Hippocampal formation (tissue), 2 donors: ENCODE measurements around the gene ALPK3.

ENCODE experiments used
- DNase-seq, 2 donors: peaks; one replicate each; lab custom pipeline; 2025; lab: John Stamatoyannopoulos, UW

Gene ALPK3

DNA sequence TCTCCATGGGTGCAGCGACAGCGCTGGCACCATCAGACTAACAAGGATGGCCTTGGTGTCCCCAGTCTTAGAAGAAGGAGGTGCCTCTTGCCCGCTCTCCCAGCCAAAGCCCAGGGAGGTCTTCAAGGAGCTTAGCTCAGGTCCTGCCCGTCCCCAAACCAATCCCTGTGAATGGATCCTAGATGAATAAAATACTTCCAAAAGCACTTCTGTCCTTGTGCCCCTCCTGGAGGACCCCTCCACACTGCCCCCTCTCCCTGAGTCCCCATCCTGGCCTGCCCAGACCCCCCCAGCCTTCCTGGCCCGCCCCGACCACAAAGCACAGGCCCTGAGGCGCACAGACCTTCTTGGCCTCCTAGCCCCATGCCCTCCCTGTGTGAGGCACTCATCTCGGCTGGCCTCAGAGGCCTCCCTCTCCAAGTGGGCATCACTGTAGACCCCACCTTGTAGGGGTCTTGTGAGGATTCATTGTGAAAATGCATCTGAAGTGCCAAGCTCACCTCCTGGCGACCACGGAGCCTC lies 75.7 kb downstream of the ALPK3 start:
- DNase-seq: no peak

- no peak for DNase-seq
These were observed 76.5 kb downstream of the ALPK3 start for GRCh38 chr15:84893607-84894006.

DNA sequence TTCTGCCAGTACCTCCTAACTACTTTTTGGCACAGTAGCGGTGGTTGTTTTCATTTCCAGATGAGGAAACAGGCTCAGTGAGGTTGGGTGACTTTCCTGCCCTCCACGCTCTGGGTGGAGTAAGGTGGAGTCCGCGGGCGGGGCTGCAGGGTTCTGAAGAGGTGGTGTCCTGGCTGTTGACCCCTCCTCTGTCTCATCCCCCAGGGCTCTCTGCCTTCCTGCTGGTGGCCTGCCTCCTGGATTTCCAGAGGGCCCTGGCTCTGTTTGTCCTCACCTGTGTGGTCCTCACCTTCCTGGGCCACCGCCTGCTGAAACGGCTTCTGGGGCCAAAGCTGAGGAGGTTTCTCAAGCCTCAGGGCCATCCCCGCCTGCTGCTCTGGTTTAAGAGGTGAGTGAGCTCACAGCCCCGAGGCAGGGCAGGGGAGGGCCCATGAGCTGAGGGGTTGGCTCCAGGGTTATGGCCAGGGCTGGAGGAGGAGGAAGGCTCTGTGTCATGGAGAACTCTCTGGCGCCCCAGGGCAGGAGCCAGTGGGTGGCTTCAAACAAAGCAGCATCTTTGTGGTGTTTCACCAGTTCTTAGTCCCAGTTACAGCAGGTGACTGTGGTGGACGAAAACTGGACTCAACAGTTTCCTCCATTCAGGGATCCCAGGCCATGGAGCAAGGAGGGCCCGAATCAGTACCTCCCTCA lies 77.7 kb downstream of the ALPK3 start:
- DNase-seq: no peak

GRCh38 chr15:84898761-84899160 lies 81.6 kb downstream of the ALPK3 start:
- no peak for DNase-seq

DNA sequence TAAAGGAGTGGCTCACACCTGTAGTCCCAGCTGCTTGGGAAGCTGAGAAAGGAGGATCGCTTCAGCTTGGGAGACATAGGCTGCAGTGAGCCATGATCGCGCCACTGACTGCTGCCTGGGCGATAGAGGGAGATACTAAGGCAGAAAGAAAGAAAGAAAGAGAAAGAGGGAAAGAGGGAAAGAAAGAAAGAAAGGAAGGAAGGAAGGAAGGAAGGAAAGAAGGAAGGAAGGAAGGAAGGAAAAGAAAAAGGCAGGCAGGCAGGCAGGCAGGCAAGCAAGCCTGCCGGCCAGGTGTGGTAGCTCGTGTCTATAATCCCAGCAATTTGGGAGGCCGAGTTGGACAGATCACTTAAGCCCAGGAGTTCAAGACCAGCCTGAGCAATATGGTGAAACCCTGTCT lies 82.6 kb downstream of the ALPK3 start:
- no peak for DNase-seq

- DNase-seq: no peak
These were observed 84.4 kb downstream of the ALPK3 start for GRCh38 chr15:84901540-84901939.

- DNase-seq: no peak
These were observed 86.6 kb downstream of the ALPK3 start for GRCh38 chr15:84903751-84904150.

GRCh38 chr15:84904419-84904818 lies 87.3 kb downstream of the ALPK3 start:
- no peak for DNase-seq

GRCh38 chr15:84905016-84905916 lies 88.1 kb downstream of the ALPK3 start:
- no peak for DNase-seq

DNA sequence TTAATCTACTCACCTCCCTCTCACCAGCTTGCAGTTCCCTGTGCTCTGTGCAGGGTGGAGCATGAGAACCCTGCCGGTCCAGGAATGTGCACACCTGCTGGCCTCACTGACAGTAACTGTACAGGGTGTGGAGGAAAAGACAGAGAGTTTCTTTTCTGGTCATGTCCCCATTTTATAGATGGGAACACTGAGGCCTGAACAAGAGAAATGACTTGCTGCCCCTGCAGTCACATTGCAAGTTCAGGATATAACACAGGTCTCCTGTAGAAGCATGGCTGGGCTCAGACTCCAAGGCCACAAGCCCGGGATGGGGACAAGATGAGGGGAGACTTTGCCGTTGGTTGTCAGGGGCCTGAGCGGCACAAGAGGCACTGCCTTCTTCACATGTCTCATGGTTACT lies 90.6 kb downstream of the ALPK3 start:
- DNase-seq: no peak

- no peak for DNase-seq
These were observed 91.4 kb downstream of the ALPK3 start for GRCh38 chr15:84908564-84908963.

- no peak for DNase-seq
These were observed 91.9 kb downstream of the ALPK3 start for GRCh38 chr15:84909029-84909428.

GRCh38 chr15:84909782-84910181 lies 92.6 kb downstream of the ALPK3 start:
- no peak for DNase-seq

DNA sequence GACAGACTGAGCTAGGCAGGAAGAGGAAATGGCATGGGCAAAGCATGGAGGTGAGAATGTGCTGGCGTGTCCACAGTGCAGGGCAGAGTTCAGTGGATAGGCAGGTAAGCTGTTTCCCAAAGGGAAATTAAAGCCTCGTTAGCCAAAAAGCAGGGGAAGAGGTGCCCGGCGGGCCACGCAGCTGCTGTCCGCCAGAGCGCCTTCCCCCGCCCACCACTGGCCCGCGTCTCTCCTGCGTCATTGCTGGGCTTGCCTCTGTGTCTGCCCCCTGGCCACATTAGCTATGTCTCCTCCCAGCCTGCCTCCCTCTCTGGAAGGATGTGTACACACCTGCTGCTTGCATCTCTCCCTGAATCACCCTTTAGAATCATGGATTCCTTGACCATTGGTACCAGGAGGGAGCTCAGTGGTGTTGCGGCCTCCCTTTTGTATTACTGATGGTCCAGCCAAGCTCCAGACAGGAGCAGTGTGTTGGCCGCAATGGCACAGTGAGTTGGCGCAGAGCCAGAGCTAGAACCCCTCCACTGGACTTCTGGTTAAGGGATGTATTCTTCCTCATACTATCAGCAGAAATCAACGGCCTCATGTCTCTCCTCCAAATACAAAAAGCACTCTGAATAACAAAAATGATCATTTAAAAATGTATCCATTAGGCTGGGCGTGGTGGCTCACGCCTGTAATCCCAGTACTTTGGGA lies 93.9 kb downstream of the ALPK3 start:
- DNase-seq: no peak

GRCh38 chr15:84911879-84912660 lies 94.9 kb downstream of the ALPK3 start:
- peak; percentile 47 to 67 for DNase-seq

- DNase-seq: no peak
These were observed 96.2 kb downstream of the ALPK3 start for GRCh38 chr15:84913360-84913723.

DNA sequence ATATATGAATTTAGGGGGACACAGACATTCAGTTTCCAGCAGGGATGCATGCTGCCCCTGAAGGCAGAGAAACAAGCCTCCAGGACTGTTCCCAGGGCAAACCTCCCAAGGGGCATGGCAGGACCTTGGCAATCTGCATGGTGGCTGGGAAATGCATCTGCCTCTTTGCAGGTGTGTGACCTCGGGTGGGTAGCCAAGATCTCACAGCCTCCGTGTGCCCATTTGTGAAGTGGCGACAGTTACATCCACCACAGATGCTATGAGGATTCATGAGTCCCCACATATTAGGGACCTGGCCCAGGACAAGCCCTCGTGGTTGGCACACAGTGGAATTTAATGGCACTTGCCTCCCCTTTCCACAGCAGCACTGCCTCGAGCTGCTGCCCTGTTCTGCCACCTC lies 97.2 kb downstream of the ALPK3 start:
- no peak for DNase-seq

DNA sequence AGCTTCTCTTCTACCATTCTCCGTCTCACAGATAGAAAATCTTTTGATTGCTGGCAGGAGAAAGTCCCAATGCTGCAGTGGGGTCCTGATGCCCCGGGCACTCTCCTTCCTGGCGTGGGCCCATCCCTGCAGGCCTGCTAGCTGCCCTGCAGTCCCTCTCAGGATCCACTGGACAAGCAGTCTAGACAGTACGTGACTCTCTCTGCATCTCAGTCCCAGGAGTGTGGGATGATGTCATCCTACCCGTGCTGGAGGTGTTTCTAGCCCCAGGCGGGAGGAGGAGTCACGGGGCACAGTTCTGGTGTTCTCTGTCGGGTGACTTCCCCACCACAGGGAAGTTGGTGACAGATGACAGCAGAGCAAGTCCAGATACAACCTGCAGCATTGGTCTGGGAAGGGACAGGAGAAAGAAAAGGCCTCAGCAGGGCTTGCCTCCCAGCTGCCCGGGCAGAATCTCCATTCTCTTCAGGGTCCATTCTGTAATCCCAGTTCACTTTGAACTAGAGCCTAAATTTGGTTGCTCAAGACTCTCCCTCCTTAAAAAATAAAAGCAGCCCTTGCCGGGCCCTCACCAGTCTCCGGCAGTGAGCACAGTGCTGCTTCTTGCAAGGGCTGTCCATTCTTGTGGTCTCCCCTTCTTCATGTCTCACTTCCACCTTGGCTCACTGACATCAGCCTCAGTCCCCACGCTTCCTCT lies 97.9 kb downstream of the ALPK3 start:
- no peak for DNase-seq

DNA sequence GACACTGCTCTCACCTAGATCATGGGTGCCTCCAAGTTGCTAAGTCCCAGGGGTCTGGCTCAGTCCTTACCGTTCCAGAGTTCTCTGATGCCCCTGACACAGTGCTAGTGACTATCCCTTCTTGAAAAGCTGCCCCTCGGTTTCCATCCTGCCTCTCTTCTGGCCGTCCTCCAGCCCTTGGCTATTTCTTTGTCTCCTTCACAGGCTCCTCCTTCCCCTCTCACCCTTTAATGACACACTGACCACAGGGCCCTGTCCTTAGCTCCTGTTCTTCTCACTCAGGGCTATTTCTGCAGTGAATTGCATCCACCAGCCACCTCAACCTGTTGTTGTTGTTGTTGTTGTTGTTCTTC lies 98.4 kb downstream of the ALPK3 start:
- no peak for DNase-seq

GRCh38 chr15:84917452-84917851 lies 100.3 kb downstream of the ALPK3 start:
- DNase-seq: no peak

DNA sequence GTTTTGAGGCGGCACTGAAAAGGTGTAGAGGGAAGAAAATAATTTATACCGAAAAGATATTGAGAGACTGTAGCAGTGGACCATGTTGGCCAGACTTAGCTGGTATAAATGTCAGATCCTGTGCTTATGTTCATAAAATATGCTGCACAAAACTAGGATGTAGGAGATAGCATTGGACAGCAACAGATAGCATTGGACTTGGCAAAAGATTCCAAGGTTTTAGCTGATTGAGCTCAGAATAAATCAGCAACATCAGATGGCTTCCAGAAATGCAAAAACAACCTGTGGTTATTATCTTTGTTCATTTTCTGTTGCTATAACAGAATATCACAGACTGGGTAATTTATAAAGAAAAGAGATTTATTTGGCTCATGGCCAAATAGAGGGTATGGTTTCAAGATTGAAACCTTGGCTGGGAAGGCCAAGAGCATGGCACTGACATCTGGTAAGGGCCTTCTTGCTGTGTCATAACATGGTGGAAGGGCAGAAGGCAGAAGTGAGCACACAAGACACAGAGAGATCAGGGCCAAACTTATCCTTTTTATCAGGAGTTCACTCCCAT lies 102.0 kb downstream of the ALPK3 start:
- DNase-seq: no peak
